Peyer's patch (tissue), 4 donors: ENCODE data around the gene CADPS2.

Experiments
- POLR2A ChIP-seq, 2 donors: fragments of 450-650 bp; IDR thresholded peaks; one replicate each; pipeline ENCODE4 v1.5.1; 2017; ENCODE audit warnings: antibody characterized with exemption in 2 of 2, mild to moderate bottlenecking in 2 of 2, moderate library complexity in 2 of 2
- TF ChIP-seq, protein P1 (sequence below), 6 experiments: fragments of 450-650 bp in 4 of 6; fragments of 200-600 bp in 2 of 6; sonication (generic) in 1 of 6; IDR thresholded peaks; one replicate each; pipeline ENCODE4 v1.5.1; 2017 to 2019; ENCODE audit warnings: antibody characterized with exemption in 6 of 6, mild to moderate bottlenecking in 3 of 6, moderate library complexity in 1 of 6

DNA sequence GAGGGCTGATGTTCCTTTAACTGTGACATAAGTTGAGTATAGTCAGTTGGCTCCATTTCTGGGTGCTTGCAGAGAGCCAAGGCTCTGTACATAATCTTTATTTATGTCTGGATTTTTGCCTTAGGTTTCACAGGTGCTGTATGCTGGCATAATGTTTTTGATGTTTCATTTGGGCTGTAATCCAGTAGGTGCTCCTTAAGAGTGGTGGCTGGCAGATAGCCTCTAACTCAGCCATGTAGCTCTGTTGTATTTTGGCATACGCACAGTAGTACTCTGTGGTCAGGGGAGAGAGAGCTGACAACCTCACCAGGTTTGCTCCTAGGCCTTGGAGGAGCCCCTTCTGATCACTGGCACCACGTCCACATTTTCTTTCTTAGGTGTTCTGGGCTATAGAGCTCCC is 248.5 kb downstream of the CADPS2 start:
- TF ChIP-seq, protein P1, sequence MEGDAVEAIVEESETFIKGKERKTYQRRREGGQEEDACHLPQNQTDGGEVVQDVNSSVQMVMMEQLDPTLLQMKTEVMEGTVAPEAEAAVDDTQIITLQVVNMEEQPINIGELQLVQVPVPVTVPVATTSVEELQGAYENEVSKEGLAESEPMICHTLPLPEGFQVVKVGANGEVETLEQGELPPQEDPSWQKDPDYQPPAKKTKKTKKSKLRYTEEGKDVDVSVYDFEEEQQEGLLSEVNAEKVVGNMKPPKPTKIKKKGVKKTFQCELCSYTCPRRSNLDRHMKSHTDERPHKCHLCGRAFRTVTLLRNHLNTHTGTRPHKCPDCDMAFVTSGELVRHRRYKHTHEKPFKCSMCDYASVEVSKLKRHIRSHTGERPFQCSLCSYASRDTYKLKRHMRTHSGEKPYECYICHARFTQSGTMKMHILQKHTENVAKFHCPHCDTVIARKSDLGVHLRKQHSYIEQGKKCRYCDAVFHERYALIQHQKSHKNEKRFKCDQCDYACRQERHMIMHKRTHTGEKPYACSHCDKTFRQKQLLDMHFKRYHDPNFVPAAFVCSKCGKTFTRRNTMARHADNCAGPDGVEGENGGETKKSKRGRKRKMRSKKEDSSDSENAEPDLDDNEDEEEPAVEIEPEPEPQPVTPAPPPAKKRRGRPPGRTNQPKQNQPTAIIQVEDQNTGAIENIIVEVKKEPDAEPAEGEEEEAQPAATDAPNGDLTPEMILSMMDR (IDR thresholded peaks at IDR 0.05) = no peak
- no peak for TF ChIP-seq POLR2A (IDR thresholded peaks at IDR 0.05)
